ENCODE measurements around the gene SCARB1.

SCARB1 gene

GRCh38 chr12:124864326-124864752 lies 675 bp upstream of the SCARB1 start:
- TF ChIP-seq, protein P1, sequence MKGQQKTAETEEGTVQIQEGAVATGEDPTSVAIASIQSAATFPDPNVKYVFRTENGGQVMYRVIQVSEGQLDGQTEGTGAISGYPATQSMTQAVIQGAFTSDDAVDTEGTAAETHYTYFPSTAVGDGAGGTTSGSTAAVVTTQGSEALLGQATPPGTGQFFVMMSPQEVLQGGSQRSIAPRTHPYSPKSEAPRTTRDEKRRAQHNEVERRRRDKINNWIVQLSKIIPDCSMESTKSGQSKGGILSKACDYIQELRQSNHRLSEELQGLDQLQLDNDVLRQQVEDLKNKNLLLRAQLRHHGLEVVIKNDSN (IDR thresholded peaks at IDR 0.05): no peak
- TF ChIP-seq MAX (IDR thresholded peaks at IDR 0.05): no peak
- no peak for TF ChIP-seq FOXM1 (IDR thresholded peaks at IDR 0.05; ENCODE audit: borderline replicate concordance, low read depth)
- no peak for TF ChIP-seq REST (IDR thresholded peaks at IDR 0.05; ENCODE audit: low read depth)
- no peak for TF ChIP-seq ZBTB7A (IDR thresholded peaks at IDR 0.05; ENCODE audit: low read depth)
- no peak for TF ChIP-seq EGR1 (IDR thresholded peaks at IDR 0.05)
- TF ChIP-seq NFIC (IDR thresholded peaks at IDR 0.05): no peak
- TF ChIP-seq TEAD4 (IDR thresholded peaks at IDR 0.05): no peak
- no peak for TF ChIP-seq CEBPB (IDR thresholded peaks at IDR 0.05)
- TF ChIP-seq YY1 (IDR thresholded peaks at IDR 0.05; ENCODE audit: low read depth): no peak
- TF ChIP-seq TAF1 (IDR thresholded peaks at IDR 0.05; ENCODE audit: low read depth): no peak
- no peak for TF ChIP-seq EP300 (IDR thresholded peaks at IDR 0.05; ENCODE audit: borderline replicate concordance)
- no peak for TF ChIP-seq RAD21 (IDR thresholded peaks at IDR 0.05; ENCODE audit: low read depth)
- TF ChIP-seq CREB1 (IDR thresholded peaks at IDR 0.05; ENCODE audit: low read depth): no peak
- TF ChIP-seq TCF12 (IDR thresholded peaks at IDR 0.05; ENCODE audit: low read depth): no peak

DNA sequence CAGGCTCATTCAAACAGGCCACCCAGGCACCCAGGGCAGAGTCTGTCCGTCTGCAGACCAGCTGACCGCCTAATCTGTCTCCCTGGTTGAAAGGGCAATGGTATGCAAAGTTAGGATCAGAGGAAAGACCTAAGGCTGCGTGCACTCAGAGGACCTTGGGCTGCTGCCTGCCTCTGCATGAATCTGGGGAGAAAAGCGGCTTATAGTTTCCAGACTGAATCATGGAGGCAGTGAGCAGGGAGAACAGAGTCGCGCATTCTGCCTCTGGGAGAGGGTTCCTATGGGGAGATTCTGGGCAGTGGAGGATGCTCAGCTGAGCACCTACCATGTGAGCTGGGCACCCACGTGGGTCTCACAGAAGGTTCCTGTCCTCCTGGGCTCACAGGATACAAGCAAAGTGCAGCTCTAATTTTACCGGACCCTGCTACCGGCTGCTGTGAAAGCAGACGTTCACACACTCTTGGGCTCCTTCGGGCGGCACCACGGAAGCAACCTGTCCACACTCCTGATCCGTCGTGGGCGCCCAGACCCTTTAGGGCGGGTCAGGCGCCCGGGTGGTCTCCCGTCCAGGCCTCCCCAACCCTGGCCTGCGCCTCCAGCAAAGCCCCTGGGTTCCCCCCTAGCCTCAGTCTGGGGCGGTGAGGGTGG lies 772 bp downstream of the SCARB1 start:
- TF ChIP-seq REST (IDR thresholded peaks at IDR 0.05; ENCODE audit: low read depth): no peak
- no peak for TF ChIP-seq CREB1 (IDR thresholded peaks at IDR 0.05; ENCODE audit: low read depth)
- TF ChIP-seq ZBTB7A (IDR thresholded peaks at IDR 0.05; ENCODE audit: low read depth): no peak

GRCh38 chr12:124861898-124862676 lies 1.6 kb downstream of the SCARB1 start:
- TF ChIP-seq TEAD4 (IDR thresholded peaks at IDR 0.05): no peak
- TF ChIP-seq TCF12 (IDR thresholded peaks at IDR 0.05; ENCODE audit: low read depth): no peak
- no peak for TF ChIP-seq FOXM1 (IDR thresholded peaks at IDR 0.05; ENCODE audit: borderline replicate concordance, low read depth)
- TF ChIP-seq EGR1 (IDR thresholded peaks at IDR 0.05): no peak
- no peak for TF ChIP-seq ZBTB7A (IDR thresholded peaks at IDR 0.05; ENCODE audit: low read depth)
- no peak for TF ChIP-seq TAF1 (IDR thresholded peaks at IDR 0.05; ENCODE audit: low read depth)
- no peak for TF ChIP-seq NFIC (IDR thresholded peaks at IDR 0.05)
- no peak for TF ChIP-seq MAX (IDR thresholded peaks at IDR 0.05)
- no peak for TF ChIP-seq RAD21 (IDR thresholded peaks at IDR 0.05; ENCODE audit: low read depth)
- TF ChIP-seq REST (IDR thresholded peaks at IDR 0.05; ENCODE audit: low read depth): no peak
- no peak for TF ChIP-seq EP300 (IDR thresholded peaks at IDR 0.05; ENCODE audit: borderline replicate concordance)
- no peak for TF ChIP-seq CREB1 (IDR thresholded peaks at IDR 0.05; ENCODE audit: low read depth)
- TF ChIP-seq YY1 (IDR thresholded peaks at IDR 0.05; ENCODE audit: low read depth): no peak
- TF ChIP-seq, protein P1 (IDR thresholded peaks at IDR 0.05): no peak
- TF ChIP-seq CEBPB (IDR thresholded peaks at IDR 0.05): no peak

- TF ChIP-seq FOXM1 (IDR thresholded peaks at IDR 0.05; ENCODE audit: borderline replicate concordance, low read depth) (no peak), RAD21 (IDR thresholded peaks at IDR 0.05; ENCODE audit: low read depth) (no peak), MAX (IDR thresholded peaks at IDR 0.05) (0 out of 2 replicates have a peak, but pooled peaks have one; percentile 13), ZBTB7A (IDR thresholded peaks at IDR 0.05; ENCODE audit: low read depth) (no peak), CREB1 (IDR thresholded peaks at IDR 0.05; ENCODE audit: low read depth) (no peak), NFIC (IDR thresholded peaks at IDR 0.05) (peak; percentile 34; the same call in 1 of the 2 replicates), EGR1 (IDR thresholded peaks at IDR 0.05) (no peak)
These were observed 2.2 kb downstream of the SCARB1 start for GRCh38 chr12:124861492-124861891.

Data from Ishikawa (cell line).